Measurements from ENCODE around the gene KCNAB1.
"Not testable (repeated sequence)": the region's sequence is repeated elsewhere in the genome, so short reads cannot be mapped to it uniquely, and the experiment has no call there.

KCNAB1 gene

GRCh38 chr3:156562486-156562885 is 442.1 kb downstream of the KCNAB1 start:
- H3K9me3 ChIP-seq (ENCODE audit: control insufficient read depth, insufficient read depth, low read length): not testable (repeated sequence)

DNA sequence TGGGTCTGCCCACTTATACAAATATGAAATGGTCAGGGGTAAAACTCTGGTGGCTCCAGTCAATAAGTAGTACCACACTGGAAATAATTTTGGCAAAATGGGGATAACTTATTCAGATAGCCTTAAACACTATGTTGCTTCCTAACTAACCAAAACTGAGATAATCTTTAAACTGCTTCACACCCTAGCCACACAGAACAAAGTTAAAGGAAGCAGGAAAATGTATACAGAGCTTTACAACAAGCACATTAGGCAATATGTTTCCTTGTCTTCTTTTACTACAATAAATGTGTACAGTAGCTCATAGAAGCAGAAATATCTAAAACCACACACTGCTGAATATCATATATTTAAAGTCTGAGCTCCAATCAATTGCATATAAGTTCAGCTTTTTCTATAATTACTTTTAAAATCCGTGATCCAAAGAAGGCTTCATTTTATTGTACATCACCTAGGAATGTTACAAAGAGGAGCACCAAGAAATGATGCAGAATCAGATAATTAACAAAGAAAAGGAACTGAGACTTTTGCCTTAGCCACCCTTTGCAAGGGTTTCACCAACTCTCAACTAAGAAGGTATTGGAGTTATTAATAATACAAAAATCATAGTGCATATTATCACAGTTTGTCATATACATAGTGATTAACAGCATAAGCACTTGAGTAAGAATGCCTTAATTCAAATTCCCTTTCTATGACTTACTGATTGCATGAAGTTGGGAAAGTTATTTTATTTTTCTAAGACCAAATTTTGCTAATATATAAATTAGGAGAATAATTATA is 443.7 kb downstream of the KCNAB1 start:
- H3K4me3 ChIP-seq (ENCODE audit: low read depth, low read length): no peak overlapping the region
- no peak overlapping the region for H3K9ac ChIP-seq (ENCODE audit: low read depth, low read length)
- H3K9me3 ChIP-seq (ENCODE audit: control insufficient read depth, insufficient read depth, low read length): no peaks in the 10 kb centered on the region
- H3K4me1 ChIP-seq (ENCODE audit: control insufficient read depth, insufficient read depth, low read length): no peaks in the 10 kb centered on the region
- H3K27me3 ChIP-seq (ENCODE audit: control insufficient read depth, insufficient read depth, low read length): no peaks in the 10 kb centered on the region
- no peaks in the 10 kb centered on the region for H3K36me3 ChIP-seq (ENCODE audit: control insufficient read depth, insufficient read depth, low read length)

More at GRCh38 chr3:156562486-156562885, 442.1 kb downstream of the KCNAB1 start:
- not testable (repeated sequence) for H3K9ac ChIP-seq (ENCODE audit: low read depth, low read length); H3K4me3 ChIP-seq (ENCODE audit: low read depth, low read length); H3K27me3 ChIP-seq (ENCODE audit: control insufficient read depth, insufficient read depth, low read length); H3K36me3 ChIP-seq (ENCODE audit: control insufficient read depth, insufficient read depth, low read length); H3K4me1 ChIP-seq (ENCODE audit: control insufficient read depth, insufficient read depth, low read length)

GRCh38 chr3:156569016-156569415 is 448.6 kb downstream of the KCNAB1 start:
- H3K9me3 ChIP-seq (ENCODE audit: control insufficient read depth, insufficient read depth, low read length); H3K36me3 ChIP-seq (ENCODE audit: control insufficient read depth, insufficient read depth, low read length); H3K9ac ChIP-seq (ENCODE audit: low read depth, low read length); H3K27me3 ChIP-seq (ENCODE audit: control insufficient read depth, insufficient read depth, low read length); H3K4me1 ChIP-seq (ENCODE audit: control insufficient read depth, insufficient read depth, low read length); H3K4me3 ChIP-seq (ENCODE audit: low read depth, low read length): not testable (repeated sequence)

DNA sequence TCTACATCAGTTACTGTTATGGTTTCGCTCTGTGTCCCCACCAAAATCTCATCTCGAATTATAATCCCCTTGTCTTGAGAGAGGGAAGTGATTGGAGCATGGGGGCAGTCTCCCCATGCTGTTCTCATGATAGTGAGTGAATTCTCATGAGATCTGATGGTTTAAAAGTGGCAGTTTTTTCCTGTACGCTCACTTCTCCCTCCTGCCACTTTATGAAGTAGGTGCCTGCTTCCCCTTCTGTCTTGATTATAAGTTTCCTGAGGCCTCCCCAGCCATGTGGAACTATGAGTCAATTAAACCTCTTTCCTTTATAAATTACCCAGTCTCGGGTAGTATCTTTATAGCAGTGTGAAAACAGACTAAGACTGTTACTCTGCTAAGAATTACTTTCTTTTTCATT is 449.5 kb downstream of the KCNAB1 start:
- not testable (repeated sequence) for H3K4me1 ChIP-seq (ENCODE audit: control insufficient read depth, insufficient read depth, low read length); H3K9ac ChIP-seq (ENCODE audit: low read depth, low read length); H3K9me3 ChIP-seq (ENCODE audit: control insufficient read depth, insufficient read depth, low read length)

GRCh38 chr3:156575641-156576040 is 455.3 kb downstream of the KCNAB1 start:
- no peaks in the 10 kb centered on the region for H3K4me1 ChIP-seq (ENCODE audit: control insufficient read depth, insufficient read depth, low read length)
- H3K9ac ChIP-seq (ENCODE audit: low read depth, low read length): no peak overlapping the region
- no peaks in the 10 kb centered on the region for H3K9me3 ChIP-seq (ENCODE audit: control insufficient read depth, insufficient read depth, low read length)
- no peaks in the 10 kb centered on the region for H3K36me3 ChIP-seq (ENCODE audit: control insufficient read depth, insufficient read depth, low read length)
- no peaks in the 10 kb centered on the region for H3K27me3 ChIP-seq (ENCODE audit: control insufficient read depth, insufficient read depth, low read length)
- no peak overlapping the region for H3K4me3 ChIP-seq (ENCODE audit: low read depth, low read length)

More for the DNA sequence above, 449.5 kb downstream of the KCNAB1 start:
- not testable (repeated sequence) for H3K27me3 ChIP-seq (ENCODE audit: control insufficient read depth, insufficient read depth, low read length); H3K4me3 ChIP-seq (ENCODE audit: low read depth, low read length); H3K36me3 ChIP-seq (ENCODE audit: control insufficient read depth, insufficient read depth, low read length)

GRCh38 chr3:156576051-156576450 is 455.7 kb downstream of the KCNAB1 start:
- no peak overlapping the region for H3K4me3 ChIP-seq (ENCODE audit: low read depth, low read length)
- no peaks in the 10 kb centered on the region for H3K4me1 ChIP-seq (ENCODE audit: control insufficient read depth, insufficient read depth, low read length)
- H3K36me3 ChIP-seq (ENCODE audit: control insufficient read depth, insufficient read depth, low read length): no peaks in the 10 kb centered on the region
- no peak overlapping the region for H3K9ac ChIP-seq (ENCODE audit: low read depth, low read length)
- H3K9me3 ChIP-seq (ENCODE audit: control insufficient read depth, insufficient read depth, low read length): no peaks in the 10 kb centered on the region
- H3K27me3 ChIP-seq (ENCODE audit: control insufficient read depth, insufficient read depth, low read length): no peaks in the 10 kb centered on the region

DNA sequence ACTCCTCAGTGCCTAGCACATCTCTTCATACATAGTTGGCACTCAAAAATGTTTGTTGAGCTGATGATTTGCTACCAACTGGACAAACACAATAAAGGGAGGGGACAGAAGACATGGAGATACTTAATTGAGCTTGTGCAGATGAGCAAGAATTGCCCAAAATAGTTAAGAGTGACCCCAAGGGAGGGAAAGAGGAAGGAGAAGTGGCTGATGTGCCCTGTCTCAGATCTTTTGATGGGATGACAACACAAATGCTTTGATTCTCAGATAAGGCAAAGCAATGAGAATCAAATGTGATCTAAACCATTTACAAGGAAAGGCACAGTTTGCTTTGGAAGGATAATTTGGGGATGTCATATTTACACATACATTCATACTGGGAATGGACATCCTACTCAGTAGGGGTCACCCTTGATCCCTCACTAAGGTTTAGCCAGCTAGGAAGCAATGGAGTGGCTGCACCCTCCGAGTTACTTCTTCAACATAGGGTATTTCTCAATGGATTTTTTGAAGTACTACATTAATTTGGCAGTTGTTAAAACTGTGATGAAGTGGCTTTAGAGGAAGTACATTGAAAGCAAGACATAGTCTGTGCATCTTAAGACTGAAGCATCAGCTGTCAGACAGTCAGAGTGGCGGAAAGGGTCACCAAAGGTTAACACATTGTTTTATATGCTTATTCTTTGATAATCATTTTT is 456.4 kb downstream of the KCNAB1 start:
- H3K9ac ChIP-seq (ENCODE audit: low read depth, low read length): no peak overlapping the region
- H3K4me1 ChIP-seq (ENCODE audit: control insufficient read depth, insufficient read depth, low read length): no peaks in the 10 kb centered on the region
- no peaks in the 10 kb centered on the region for H3K36me3 ChIP-seq (ENCODE audit: control insufficient read depth, insufficient read depth, low read length)
- H3K27me3 ChIP-seq (ENCODE audit: control insufficient read depth, insufficient read depth, low read length): no peaks in the 10 kb centered on the region
- no peaks in the 10 kb centered on the region for H3K9me3 ChIP-seq (ENCODE audit: control insufficient read depth, insufficient read depth, low read length)
- no peak overlapping the region for H3K4me3 ChIP-seq (ENCODE audit: low read depth, low read length)

DNA sequence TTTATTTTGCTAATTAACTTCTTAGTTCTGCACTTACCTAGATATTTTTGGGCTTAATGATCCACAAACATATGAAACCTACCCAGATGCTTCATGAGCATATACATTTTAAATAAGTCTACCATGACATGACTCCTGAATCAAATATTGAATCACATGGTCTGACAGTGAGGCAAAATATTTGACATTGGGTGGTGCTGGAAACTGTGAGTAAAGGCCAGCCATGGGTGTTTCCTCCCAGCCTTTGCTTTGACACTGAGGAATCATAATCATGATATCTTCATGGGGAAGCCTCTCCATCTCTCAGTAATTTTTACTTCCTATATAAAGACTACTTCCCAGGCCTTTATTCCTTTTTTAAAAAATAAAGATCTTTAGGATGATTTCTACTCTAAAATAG is 457.4 kb downstream of the KCNAB1 start:
- H3K4me3 ChIP-seq (ENCODE audit: low read depth, low read length): no peak overlapping the region
- no peak overlapping the region for H3K9ac ChIP-seq (ENCODE audit: low read depth, low read length)
- H3K36me3 ChIP-seq (ENCODE audit: control insufficient read depth, insufficient read depth, low read length): no peaks in the 10 kb centered on the region
- H3K27me3 ChIP-seq (ENCODE audit: control insufficient read depth, insufficient read depth, low read length): no peaks in the 10 kb centered on the region
- H3K9me3 ChIP-seq (ENCODE audit: control insufficient read depth, insufficient read depth, low read length): no peaks in the 10 kb centered on the region
- H3K4me1 ChIP-seq (ENCODE audit: control insufficient read depth, insufficient read depth, low read length): no peaks in the 10 kb centered on the region

GRCh38 chr3:156579427-156579851 is 459.1 kb downstream of the KCNAB1 start:
- H3K36me3 ChIP-seq (ENCODE audit: control insufficient read depth, insufficient read depth, low read length): no peaks in the 10 kb centered on the region
- H3K9me3 ChIP-seq (ENCODE audit: control insufficient read depth, insufficient read depth, low read length): no peaks in the 10 kb centered on the region
- H3K27me3 ChIP-seq (ENCODE audit: control insufficient read depth, insufficient read depth, low read length): no peaks in the 10 kb centered on the region
- H3K4me1 ChIP-seq (ENCODE audit: control insufficient read depth, insufficient read depth, low read length): no peaks in the 10 kb centered on the region
- H3K9ac ChIP-seq (ENCODE audit: low read depth, low read length): no peak overlapping the region
- no peak overlapping the region for H3K4me3 ChIP-seq (ENCODE audit: low read depth, low read length)

DNA sequence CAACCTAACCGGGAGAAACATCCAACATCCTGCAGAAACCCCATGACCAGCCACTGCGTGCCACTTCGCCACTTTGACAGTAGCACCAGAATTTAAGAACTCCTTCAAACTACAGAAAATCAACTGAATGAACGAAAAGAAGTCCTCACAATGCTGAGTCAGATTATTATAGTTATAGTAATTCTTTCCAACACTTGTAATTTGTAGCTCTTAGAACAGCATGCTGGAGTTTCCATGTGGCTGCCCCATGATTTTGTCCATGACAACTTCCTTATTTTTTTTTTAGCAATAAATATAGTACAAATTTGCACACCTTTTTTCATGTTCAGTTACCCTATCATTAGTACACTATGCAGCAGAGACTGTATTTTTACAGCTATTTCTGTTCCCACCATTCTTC is 460.7 kb downstream of the KCNAB1 start:
- no peaks in the 10 kb centered on the region for H3K9me3 ChIP-seq (ENCODE audit: control insufficient read depth, insufficient read depth, low read length)
- H3K4me1 ChIP-seq (ENCODE audit: control insufficient read depth, insufficient read depth, low read length): no peaks in the 10 kb centered on the region
- no peaks in the 10 kb centered on the region for H3K27me3 ChIP-seq (ENCODE audit: control insufficient read depth, insufficient read depth, low read length)
- H3K9ac ChIP-seq (ENCODE audit: low read depth, low read length): no peak overlapping the region
- H3K4me3 ChIP-seq (ENCODE audit: low read depth, low read length): no peak overlapping the region
- no peaks in the 10 kb centered on the region for H3K36me3 ChIP-seq (ENCODE audit: control insufficient read depth, insufficient read depth, low read length)

DNA sequence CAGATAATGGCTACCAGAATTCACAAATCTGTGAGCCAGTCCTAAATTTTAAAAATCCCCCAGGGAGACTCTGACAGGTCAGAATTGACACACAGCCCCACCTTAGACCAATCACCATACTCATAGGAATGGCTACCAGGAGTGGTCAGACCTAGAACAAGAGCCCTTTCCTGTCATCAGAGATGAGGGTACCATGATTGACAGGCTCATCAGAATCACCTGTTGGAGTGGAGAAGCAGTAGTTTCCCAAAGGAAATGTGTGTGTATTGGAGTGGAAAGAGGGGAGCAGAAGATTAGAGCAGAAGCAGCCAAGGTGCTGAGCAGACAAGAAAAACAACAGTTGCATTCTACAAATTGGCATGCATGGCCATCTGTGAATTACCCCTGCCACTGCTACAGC is 461.6 kb downstream of the KCNAB1 start:
- Histone ChIP-seq H3K27me3 (ENCODE audit: control insufficient read depth, insufficient read depth, low read length) (no peaks in the 10 kb centered on the region), H3K4me1 (ENCODE audit: control insufficient read depth, insufficient read depth, low read length) (no peaks in the 10 kb centered on the region), H3K9ac (ENCODE audit: low read depth, low read length) (no peak overlapping the region), H3K9me3 (ENCODE audit: control insufficient read depth, insufficient read depth, low read length) (no peaks in the 10 kb centered on the region), H3K36me3 (ENCODE audit: control insufficient read depth, insufficient read depth, low read length) (no peaks in the 10 kb centered on the region), H3K4me3 (ENCODE audit: low read depth, low read length) (no peak overlapping the region)

- Histone ChIP-seq H3K9ac (ENCODE audit: low read depth, low read length) (no peak overlapping the region), H3K27me3 (ENCODE audit: control insufficient read depth, insufficient read depth, low read length) (no peaks in the 10 kb centered on the region), H3K4me3 (ENCODE audit: low read depth, low read length) (no peak overlapping the region), H3K4me1 (ENCODE audit: control insufficient read depth, insufficient read depth, low read length) (no peaks in the 10 kb centered on the region), H3K9me3 (ENCODE audit: control insufficient read depth, insufficient read depth, low read length) (no peaks in the 10 kb centered on the region), H3K36me3 (ENCODE audit: control insufficient read depth, insufficient read depth, low read length) (no peaks in the 10 kb centered on the region)
These were observed 462.3 kb downstream of the KCNAB1 start for GRCh38 chr3:156582532-156583183.
